HCT116 (cell line): ENCODE results near the gene SNRNP27. TPM values are rescaled to one million over a fixed set of nuclear protein-coding genes. Genes with fewer than 3 reads are reported as not detected.

Source experiments
- ATAC-seq: fragments of 200-7000 bp; cut with Tn5 transposase; 2 replicates; pipeline ENCODE4 v1.9.1; 2020; ENCODE audit warnings: mild to moderate bottlenecking, moderate library complexity
- BruUV-seq: library from RNA; stranded (reverse); fragments of 400-500 nt; replicated peaks from 2 replicates; lab custom pipeline; 2021; lab: Mats Ljungman, UMichigan
- CTCF ChIA-PET: fragments of 300-600 bp; sonication (Branson Sonifier 250); formaldehyde crosslinking; loops from one replicate; lab custom pipeline; 2021; ENCODE audit warnings: antibody characterized with exemption; lab: Charles Lee
- POLR2A ChIA-PET: fragments of 300-600, 350-600 bp; sonication (Branson Sonifier 250); formaldehyde crosslinking; loops from one replicate; lab custom pipeline; 2021; ENCODE audit warnings: antibody characterized with exemption; lab: Charles Lee
- RAD21 ChIA-PET, 2 experiments: fragments of 300-600 bp; sonication (Branson Sonifier 250); formaldehyde crosslinking; loops; one replicate each; lab custom pipeline; 2023; ENCODE audit warnings: low total read pairs in 2 of 2; ENCODE audit not compliant: uncharacterized antibody in 2 of 2, unreplicated experiment in 2 of 2, low non-redundant PET in 1 of 2; lab: Charles Lee
- DNase-seq: peaks from one replicate; pipeline ENCODE4 v3.0.0-alpha.2; 2010; ENCODE audit warnings: low read depth, low spot score
- H2AFZ ChIP-seq: fragments of 200-600 bp; shearing (Covaris generic), sonication (generic); 2 replicates; pipeline ENCODE4 v1.6.1; 2017; ENCODE audit warnings: low read depth, mixed run types, mixed read lengths, antibody characterized with exemption, low read length; ENCODE audit not compliant: poor library complexity, severe bottlenecking
- H3K27ac ChIP-seq: 2 replicates; pipeline ENCODE4 v1.5.1; 2012; ENCODE audit warnings: low read depth, low read length
- H3K27me3 ChIP-seq: fragments of 200-600 bp; sonication (generic); 2 replicates; pipeline ENCODE4 v1.6.1; 2016; ENCODE audit warnings: mixed run types, low read length, mixed read lengths; ENCODE audit not compliant: insufficient read depth
- H3K36me3 ChIP-seq, 2 experiments: fragments of 200-500 bp in 1 of 2; fragments of 200-600 bp in 1 of 2; sonication (Bioruptor generic) in 1 of 2; sonication (generic) in 1 of 2; 2 replicates each; pipeline versions ENCODE4 v1.5.1 to v1.6.1; 2014 to 2016; ENCODE audit warnings: low read length in 2 of 2, inconsistent platforms in 1 of 2, mixed read lengths in 1 of 2, mixed run types in 1 of 2; ENCODE audit not compliant: insufficient read depth in 2 of 2, control insufficient read depth in 1 of 2
- H3K4me1 ChIP-seq, 2 experiments: fragments of 200-600 bp in 1 of 2; sonication (generic) in 1 of 2; 2 replicates each; pipeline versions ENCODE4 v1.5.1 to v1.6.1; 2012 to 2017; ENCODE audit warnings: low read length in 2 of 2, inconsistent platforms in 1 of 2, mild to moderate bottlenecking in 1 of 2, mixed read lengths in 1 of 2, mixed run types in 1 of 2, moderate library complexity in 1 of 2; ENCODE audit not compliant: insufficient read depth in 2 of 2, control insufficient read depth in 1 of 2
- H3K4me2 ChIP-seq: fragments of 200-600 bp; sonication (generic); 2 replicates; pipeline ENCODE4 v1.6.1; 2017; ENCODE audit warnings: mixed run types, low read length, mixed read lengths
- H3K4me3 ChIP-seq, 2 experiments: fragments of 200-600 bp in 1 of 2; sonication (generic) in 1 of 2; replicated peaks in 1 of 2; 2 replicates each; pipeline ENCODE4 v1.5.1; 2011 to 2016; ENCODE audit warnings: low read length in 2 of 2, control low read depth in 1 of 2, low read depth in 1 of 2, mild to moderate bottlenecking in 1 of 2, mixed read lengths in 1 of 2, mixed run types in 1 of 2
- H3K79me2 ChIP-seq: fragments of 200-600 bp; sonication (generic); 2 replicates; pipeline ENCODE4 v1.6.1; 2017; ENCODE audit warnings: mild to moderate bottlenecking, mixed run types, low read length, moderate library complexity, mixed read lengths; ENCODE audit not compliant: insufficient read depth
- H3K9ac ChIP-seq: fragments of 200-600 bp; sonication (generic); 2 replicates; pipeline ENCODE4 v1.6.1; 2016; ENCODE audit warnings: low read length, mixed read lengths
- H3K9me2 ChIP-seq: fragments of 200-600 bp; sonication (generic), shearing (Covaris generic); 2 replicates; pipeline ENCODE4 v1.6.1; 2017; ENCODE audit warnings: mixed run types, mild to moderate bottlenecking, moderate library complexity; ENCODE audit not compliant: insufficient read depth
- H3K9me3 ChIP-seq, 2 experiments: fragments of 200-500 bp in 1 of 2; fragments of 200-600 bp in 1 of 2; sonication (Bioruptor generic) in 1 of 2; sonication (generic) in 1 of 2; 2 replicates each; pipeline ENCODE4 v1.6.1; 2014 to 2017; ENCODE audit warnings: low read length in 2 of 2, mixed read lengths in 2 of 2, inconsistent platforms in 1 of 2, low read depth in 1 of 2, mild to moderate bottlenecking in 1 of 2, mixed run types in 1 of 2, moderate library complexity in 1 of 2; ENCODE audit not compliant: control insufficient read depth in 1 of 2, insufficient read depth in 1 of 2
- H4K20me1 ChIP-seq: fragments of 200-600 bp; sonication (generic), shearing (Covaris generic); 2 replicates; pipeline ENCODE4 v1.6.1; 2017; ENCODE audit warnings: mixed run types, mild to moderate bottlenecking, moderate library complexity; ENCODE audit not compliant: insufficient read depth
- ATF3 ChIP-seq: IDR thresholded peaks from 2 replicates; pipeline ENCODE4 v1.6.1; 2012
- CBX3 ChIP-seq: IDR thresholded peaks from 2 replicates; pipeline ENCODE4 v1.6.1; 2012; ENCODE audit warnings: low read depth
- CEBPB ChIP-seq: IDR thresholded peaks from 2 replicates; pipeline ENCODE4 v1.6.1; 2012; ENCODE audit warnings: low read depth
- CTCF ChIP-seq, 3 experiments: fragments of 200-600 bp in 1 of 3; sonication (generic) in 1 of 3; IDR thresholded peaks in 2 of 3; conservative IDR thresholded peaks in 1 of 3; 2 replicates each; pipeline ENCODE4 v1.5.1; 2012 to 2017; ENCODE audit warnings: low read depth in 2 of 3, low read length in 2 of 3, antibody characterized with exemption in 1 of 3, borderline replicate concordance in 1 of 3, control low read depth in 1 of 3, mild to moderate bottlenecking in 1 of 3, mixed read lengths in 1 of 3, mixed run types in 1 of 3, moderate library complexity in 1 of 3; ENCODE audit not compliant: insufficient read depth in 1 of 3
- EGR1 ChIP-seq: IDR thresholded peaks from 2 replicates; pipeline ENCODE4 v1.6.1; 2012; ENCODE audit warnings: low read depth
- ELF1 ChIP-seq: IDR thresholded peaks from 2 replicates; pipeline ENCODE4 v1.6.1; 2012; ENCODE audit warnings: low read depth, borderline replicate concordance
- EZH2 ChIP-seq: fragments of 200-600 bp; sonication (generic); IDR thresholded peaks from 2 replicates; pipeline ENCODE4 v1.6.1; 2017; ENCODE audit warnings: antibody characterized with exemption, mixed run types
- EZH2phosphoT487 ChIP-seq: fragments of 200-600 bp; IDR thresholded peaks from 2 replicates; pipeline ENCODE4 v1.6.1; 2018; ENCODE audit warnings: antibody characterized with exemption, borderline replicate concordance
- FOSL1 ChIP-seq: IDR thresholded peaks from 2 replicates; pipeline ENCODE4 v1.6.1; 2012; ENCODE audit warnings: low read depth
- JUND ChIP-seq: IDR thresholded peaks from 2 replicates; pipeline ENCODE4 v1.6.1; 2012
- MAX ChIP-seq: IDR thresholded peaks from 2 replicates; pipeline ENCODE4 v1.6.1; 2012
- POLR2AphosphoS5 ChIP-seq: IDR thresholded peaks from 2 replicates; pipeline ENCODE4 v1.6.1; 2011; ENCODE audit warnings: mild to moderate bottlenecking, low read depth, low read length, moderate library complexity
- REST ChIP-seq: IDR thresholded peaks from 2 replicates; pipeline ENCODE4 v1.6.1; 2012; ENCODE audit warnings: low read depth
- SP1 ChIP-seq: IDR thresholded peaks from 2 replicates; pipeline ENCODE4 v1.6.1; 2012; ENCODE audit warnings: low read depth
- SRF ChIP-seq: IDR thresholded peaks from 2 replicates; pipeline ENCODE4 v1.6.1; 2012; ENCODE audit warnings: low read depth
- TCF7L2 ChIP-seq: IDR thresholded peaks from 2 replicates; pipeline ENCODE4 v1.7.0; 2011; ENCODE audit warnings: borderline replicate concordance, inconsistent platforms; ENCODE audit not compliant: insufficient read depth, insufficient read length; ENCODE audit errors: extremely low read depth
- YY1 ChIP-seq: IDR thresholded peaks from 2 replicates; pipeline ENCODE4 v1.6.1; 2011; ENCODE audit warnings: low read length, low read depth, moderate library complexity, mild to moderate bottlenecking; ENCODE audit not compliant: insufficient replicate concordance; ENCODE audit errors: extremely low read depth
- ZBTB33 ChIP-seq: IDR thresholded peaks from 2 replicates; pipeline ENCODE4 v1.6.1; 2011; ENCODE audit warnings: mild to moderate bottlenecking, low read length, moderate library complexity; ENCODE audit not compliant: insufficient replicate concordance; ENCODE audit errors: extremely low read depth
- ZFX ChIP-seq: fragments of 450-650 bp; IDR thresholded peaks from 2 replicates; pipeline ENCODE4 v1.6.1; 2017
- ZNF274 ChIP-seq: fragments of 200-500 bp; sonication (Bioruptor generic); IDR thresholded peaks from 2 replicates; pipeline ENCODE4 v1.6.1; 2014; ENCODE audit warnings: mild to moderate bottlenecking, low read depth, low read length, inconsistent platforms
- intact Hi-C: fragments of 100-400 bp; cut with micrococcal nuclease; formaldehyde crosslinking; loops from 2 replicates; pipeline ENCODE4 v1.10.0; 2022
- total RNA-seq: library from RNA; stranded (reverse); gene quantifications from one replicate; pipeline ENCODE4 v1.2.1, GENCODE V29; 2021; ENCODE audit not compliant: unreplicated experiment

The SNRNP27 gene
- total RNA-seq, 1 experiment from 2014 or later, result 44.4 TPM

- Histone ChIP-seq H2AFZ (no peak overlapping the region), H3K9me3 (no peaks in the 10 kb centered on the region), H3K4me3 (no peak overlapping the region), H3K36me3 (no peaks in the 10 kb centered on the region), H3K9me2 (no peaks in the 10 kb centered on the region), H3K27ac (no peak overlapping the region), H3K79me2 (no peaks in the 10 kb centered on the region), H3K27me3 (no peaks in the 10 kb centered on the region), H4K20me1 (no peaks in the 10 kb centered on the region), H3K9ac (no peak overlapping the region), H3K4me2 (no peak overlapping the region), H3K4me1 (peaks cover 0 to 9% of the 10 kb centered on the region in 2 experiments; a peak in 1 of 4 replicates)
- BruUV-seq, result no TSS peak
- no peak for TF ChIP-seq CEBPB
- no peak for TF ChIP-seq ZNF274
- TF ChIP-seq REST, result no peak
- no peak for TF ChIP-seq TCF7L2
- TF ChIP-seq MAX, result no peak
- TF ChIP-seq JUND, result no peak
- TF ChIP-seq EZH2phosphoT487, result no peak
- no peak for TF ChIP-seq FOSL1
- TF ChIP-seq YY1, result no peak
- no peak for TF ChIP-seq ELF1
- TF ChIP-seq EZH2, result no peak
- TF ChIP-seq ATF3, result no peak
- TF ChIP-seq ZFX, result no peak
- no peak for TF ChIP-seq SP1
- no peak for TF ChIP-seq CTCF (IDR thresholded peaks at IDR 0.05 in 2 of 3, conservative IDR thresholded peaks at IDR 0.05 in 1 of 3; ENCODE audit: borderline replicate concordance in 1 of 3, insufficient read depth in 1 of 3, low read depth in 2 of 3, low read length in 2 of 3)
- TF ChIP-seq POLR2AphosphoS5, result no peak
- TF ChIP-seq CBX3, result no peak
- TF ChIP-seq ZBTB33, result no peak
- TF ChIP-seq EGR1, result no peak
- TF ChIP-seq SRF, result no peak
- intact Hi-C loops, result no loop called here
- RAD21 ChIA-PET, result no interaction called here
- POLR2A ChIA-PET, result no interaction called here
- CTCF ChIA-PET, result no interaction called here
- DNase-seq (no peak), ATAC-seq (no peak)
These were observed 38.3 kb downstream of the SNRNP27 start for GRCh38 chr2:69931832-69932595.
